ENCODE measurements around the gene FCRL1.

DNA sequence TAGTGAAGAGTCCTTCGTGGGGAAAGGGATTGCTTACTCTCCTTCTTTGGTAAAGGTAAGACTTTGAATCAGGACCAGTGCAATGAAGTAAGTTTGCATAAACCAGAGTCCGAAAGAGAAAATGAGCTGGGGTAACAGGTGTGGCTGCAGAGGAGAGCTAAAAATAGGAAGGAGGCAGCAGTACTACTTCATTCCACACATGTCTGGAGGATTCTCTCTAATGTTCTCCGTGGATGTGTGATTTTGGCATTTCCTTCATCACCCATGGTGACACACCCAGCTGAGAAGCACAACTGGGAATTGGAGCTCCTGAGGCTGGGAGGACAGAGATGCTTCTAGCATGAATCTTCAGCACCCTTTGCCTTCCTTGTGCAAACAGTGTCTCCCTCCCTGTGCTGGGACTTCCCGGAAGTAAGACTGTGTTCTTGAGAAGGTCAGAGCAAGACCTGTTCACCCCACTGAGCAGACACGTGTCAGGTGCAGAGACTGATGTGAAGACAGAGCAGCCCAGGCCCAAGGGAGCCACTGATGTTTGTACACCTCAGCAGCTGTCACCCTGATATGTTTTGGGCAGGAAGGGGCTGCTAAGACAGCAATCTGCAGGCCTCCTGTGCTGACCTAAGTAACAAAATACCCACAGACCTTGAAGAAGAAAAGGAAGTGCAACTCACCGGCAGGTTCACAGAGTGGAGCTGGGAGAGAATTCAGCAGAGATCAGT, 13.3 kb downstream of the FCRL1 start:
- TF ChIP-seq POLR2A (IDR thresholded peaks at IDR 0.05), result no peak
- TF ChIP-seq, protein P1, sequence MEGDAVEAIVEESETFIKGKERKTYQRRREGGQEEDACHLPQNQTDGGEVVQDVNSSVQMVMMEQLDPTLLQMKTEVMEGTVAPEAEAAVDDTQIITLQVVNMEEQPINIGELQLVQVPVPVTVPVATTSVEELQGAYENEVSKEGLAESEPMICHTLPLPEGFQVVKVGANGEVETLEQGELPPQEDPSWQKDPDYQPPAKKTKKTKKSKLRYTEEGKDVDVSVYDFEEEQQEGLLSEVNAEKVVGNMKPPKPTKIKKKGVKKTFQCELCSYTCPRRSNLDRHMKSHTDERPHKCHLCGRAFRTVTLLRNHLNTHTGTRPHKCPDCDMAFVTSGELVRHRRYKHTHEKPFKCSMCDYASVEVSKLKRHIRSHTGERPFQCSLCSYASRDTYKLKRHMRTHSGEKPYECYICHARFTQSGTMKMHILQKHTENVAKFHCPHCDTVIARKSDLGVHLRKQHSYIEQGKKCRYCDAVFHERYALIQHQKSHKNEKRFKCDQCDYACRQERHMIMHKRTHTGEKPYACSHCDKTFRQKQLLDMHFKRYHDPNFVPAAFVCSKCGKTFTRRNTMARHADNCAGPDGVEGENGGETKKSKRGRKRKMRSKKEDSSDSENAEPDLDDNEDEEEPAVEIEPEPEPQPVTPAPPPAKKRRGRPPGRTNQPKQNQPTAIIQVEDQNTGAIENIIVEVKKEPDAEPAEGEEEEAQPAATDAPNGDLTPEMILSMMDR (IDR thresholded peaks at IDR 0.05), result no peak
- TF ChIP-seq EP300 (IDR thresholded peaks at IDR 0.05; ENCODE audit: low read depth), result no peak
